BLaER1 treated with 17β-estradiol and CSF1 and Interleukin-3, amounts not matched to agents 10 nM and 100 nM (cell line): ENCODE measurements around the gene ATRNL1.

Source experiments
- H3K27ac ChIP-seq, 11 experiments: shearing (Covaris generic); formaldehyde crosslinking; 2 replicates each; pipeline ENCODE4 v1.8.1; 2022
- H3K27me3 ChIP-seq, 11 experiments: shearing (Covaris generic); formaldehyde crosslinking; 2 replicates each; pipeline ENCODE4 v1.8.1; 2022
- H3K36me3 ChIP-seq, 11 experiments: shearing (Covaris generic); formaldehyde crosslinking; 2 replicates each; pipeline ENCODE4 v1.8.1; 2022
- H3K4me1 ChIP-seq, 10 experiments: shearing (Covaris generic); formaldehyde crosslinking; 2 replicates each; pipeline ENCODE4 v1.8.1; 2022
- H3K4me2 ChIP-seq, 11 experiments: shearing (Covaris generic); formaldehyde crosslinking; 2 replicates each; pipeline ENCODE4 v1.8.1; 2022
- H3K4me3 ChIP-seq, 10 experiments: shearing (Covaris generic); formaldehyde crosslinking; 2 replicates each; pipeline ENCODE4 v1.8.1; 2022
- H3K9ac ChIP-seq, 11 experiments: shearing (Covaris generic); formaldehyde crosslinking; 2 replicates each; pipeline ENCODE4 v1.8.1; 2022
- H3K9me3 ChIP-seq, 11 experiments: shearing (Covaris generic); formaldehyde crosslinking; replicated peaks in 1 of 11; 2 replicates each; pipeline ENCODE4 v1.8.1; 2022
- H4K20me1 ChIP-seq, 11 experiments: shearing (Covaris generic); formaldehyde crosslinking; 2 replicates each; pipeline ENCODE4 v1.8.1; 2022
- Cebpa-rat ChIP-seq, 11 experiments: shearing (Covaris generic); IDR thresholded peaks; 2 replicates each; pipeline ENCODE4 v1.8.1; 2022

Gene ATRNL1

DNA sequence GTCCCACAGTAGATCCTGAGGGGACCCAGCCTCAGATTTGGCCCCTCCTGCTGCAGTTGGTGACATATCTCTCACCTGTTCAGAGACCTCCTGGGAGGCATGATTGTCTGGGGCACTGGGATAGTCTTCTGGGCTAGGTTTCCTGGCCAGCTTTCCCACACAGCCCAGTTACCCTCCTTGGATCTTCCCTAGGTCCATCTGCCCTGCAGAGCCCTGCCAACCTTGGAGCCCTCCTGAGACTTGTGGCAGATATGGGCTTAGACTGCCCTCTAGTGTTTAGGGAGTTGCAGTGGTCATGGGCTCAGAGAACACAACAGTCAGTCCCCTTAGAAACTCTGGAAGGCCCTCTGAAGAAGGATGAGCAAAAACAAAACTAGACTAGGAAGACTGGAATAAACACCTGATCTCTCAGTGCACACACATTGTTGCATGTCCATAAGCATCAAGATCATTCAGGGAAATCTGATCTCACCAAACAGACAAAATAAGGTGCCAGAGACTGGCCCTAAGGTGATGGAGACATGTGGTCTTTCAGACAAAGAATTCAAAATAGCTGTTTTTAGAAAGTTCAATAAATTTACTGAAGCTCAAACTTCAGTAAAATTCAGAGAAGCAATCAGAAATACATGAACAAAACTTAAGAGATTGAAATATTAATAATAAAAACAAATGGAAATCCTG lies 324.6 kb downstream of the ATRNL1 start:
- TF ChIP-seq Cebpa-rat (IDR thresholded peaks at IDR 0.05) = no peak
- no peak overlapping the region for H3K9ac ChIP-seq
- no peak overlapping the region for H3K4me3 ChIP-seq
- H4K20me1 ChIP-seq = no peaks in the 10 kb centered on the region
- no peaks in the 10 kb centered on the region for H3K4me1 ChIP-seq
- peaks cover 0 to 7% (median 0%) of the 10 kb centered on the region in 11 experiments; a peak in 1 of 22 replicates for H3K9me3 ChIP-seq
- H3K27me3 ChIP-seq = no peaks in the 10 kb centered on the region
- H3K27ac ChIP-seq = no peak overlapping the region
- H3K4me2 ChIP-seq = no peak overlapping the region
- H3K36me3 ChIP-seq = no peaks in the 10 kb centered on the region

GRCh38 chr10:115422624-115423023 lies 329.5 kb downstream of the ATRNL1 start:
- no peaks in the 10 kb centered on the region for H4K20me1 ChIP-seq
- H3K4me2 ChIP-seq = no peak overlapping the region
- peaks cover 0 to 7% (median 0%) of the 10 kb centered on the region in 11 experiments; a peak in 1 of 22 replicates for H3K9me3 ChIP-seq
- H3K27ac ChIP-seq = no peak overlapping the region
- no peaks in the 10 kb centered on the region for H3K36me3 ChIP-seq
- no peak overlapping the region for H3K4me3 ChIP-seq
- no peaks in the 10 kb centered on the region for H3K4me1 ChIP-seq
- TF ChIP-seq Cebpa-rat (IDR thresholded peaks at IDR 0.05) = no peak
- no peak overlapping the region for H3K9ac ChIP-seq
- no peaks in the 10 kb centered on the region for H3K27me3 ChIP-seq

GRCh38 chr10:115427611-115428010 lies 334.4 kb downstream of the ATRNL1 start:
- TF ChIP-seq Cebpa-rat (IDR thresholded peaks at IDR 0.05) = no peak
- no peaks in the 10 kb centered on the region for H4K20me1 ChIP-seq

GRCh38 chr10:115432188-115432819 lies 339.1 kb downstream of the ATRNL1 start:
- Histone ChIP-seq H4K20me1 (no peaks in the 10 kb centered on the region), H3K4me3 (no peak overlapping the region), H3K4me1 (no peaks in the 10 kb centered on the region), H3K36me3 (no peaks in the 10 kb centered on the region), H3K9me3 (no peaks in the 10 kb centered on the region), H3K9ac (no peak overlapping the region), H3K27ac (no peak overlapping the region), H3K4me2 (no peak overlapping the region), H3K27me3 (no peaks in the 10 kb centered on the region)
- no peak for TF ChIP-seq Cebpa-rat (IDR thresholded peaks at IDR 0.05)

More at GRCh38 chr10:115427611-115428010, 334.4 kb downstream of the ATRNL1 start:
- Histone ChIP-seq H3K4me2 (no peak overlapping the region), H3K36me3 (no peaks in the 10 kb centered on the region), H3K4me1 (no peaks in the 10 kb centered on the region), H3K9me3 (no peaks in the 10 kb centered on the region), H3K27me3 (no peaks in the 10 kb centered on the region), H3K4me3 (no peak overlapping the region), H3K9ac (no peak overlapping the region), H3K27ac (no peak overlapping the region)

DNA sequence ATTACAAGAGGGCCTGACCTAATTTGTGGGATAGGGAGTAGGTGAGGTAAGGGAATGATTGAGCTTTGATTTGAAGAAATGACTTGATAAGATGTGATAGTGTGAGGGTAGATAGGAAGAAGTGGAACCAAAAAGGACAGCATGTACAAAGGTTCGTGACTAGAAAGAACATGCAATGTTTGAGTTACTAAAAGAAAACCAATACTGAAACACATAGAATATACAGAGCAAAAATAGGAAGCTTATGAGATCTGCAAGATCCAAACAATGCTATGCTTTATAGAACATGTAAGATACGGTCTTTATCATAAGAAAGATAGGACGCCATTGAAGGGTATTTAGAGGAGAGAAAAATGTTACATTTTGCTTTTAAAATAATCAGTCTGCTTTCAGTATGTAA lies 343.8 kb downstream of the ATRNL1 start:
- H3K4me3 ChIP-seq = no peak overlapping the region
- H4K20me1 ChIP-seq = no peaks in the 10 kb centered on the region
- no peak overlapping the region for H3K4me2 ChIP-seq
- no peaks in the 10 kb centered on the region for H3K9me3 ChIP-seq
- no peaks in the 10 kb centered on the region for H3K27me3 ChIP-seq
- no peaks in the 10 kb centered on the region for H3K4me1 ChIP-seq
- no peak for TF ChIP-seq Cebpa-rat (IDR thresholded peaks at IDR 0.05)
- no peaks in the 10 kb centered on the region for H3K36me3 ChIP-seq
- H3K27ac ChIP-seq = no peak overlapping the region
- no peak overlapping the region for H3K9ac ChIP-seq

DNA sequence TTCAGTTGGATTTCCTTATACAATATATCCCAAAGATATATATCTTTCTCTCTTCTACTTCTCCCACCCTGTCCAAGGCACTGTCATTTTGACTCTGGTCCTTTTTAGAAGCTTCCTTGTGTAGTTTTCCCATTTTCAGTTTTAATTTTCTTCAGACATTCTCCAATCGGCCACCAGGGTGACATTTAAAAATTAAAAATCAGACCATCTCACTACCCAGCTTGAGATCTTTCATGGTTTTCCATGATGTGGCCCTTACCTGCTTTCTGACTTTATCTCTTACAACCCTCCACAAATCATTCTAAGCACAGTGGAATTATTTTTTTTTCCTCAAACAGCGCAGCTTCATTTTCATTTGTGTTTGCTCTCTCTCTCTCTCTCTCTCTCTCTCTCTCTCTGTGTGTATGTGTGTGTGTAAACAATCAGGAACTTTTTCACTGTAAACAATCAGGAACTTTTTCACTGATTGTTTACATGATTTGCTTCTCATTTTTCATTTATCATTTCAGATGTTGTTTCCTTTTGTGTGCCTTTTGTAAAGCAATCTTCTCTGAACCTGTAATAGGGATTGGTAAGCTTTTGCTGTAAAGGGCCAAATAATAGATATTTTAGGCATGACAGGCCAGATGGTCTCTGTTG lies 348.9 kb downstream of the ATRNL1 start:
- Histone ChIP-seq H3K36me3 (no peaks in the 10 kb centered on the region), H3K27ac (no peak overlapping the region), H3K9ac (no peak overlapping the region), H3K4me3 (no peak overlapping the region), H3K4me2 (no peak overlapping the region), H3K4me1 (no peaks in the 10 kb centered on the region), H3K27me3 (no peaks in the 10 kb centered on the region), H4K20me1 (no peaks in the 10 kb centered on the region), H3K9me3 (no peaks in the 10 kb centered on the region)
- TF ChIP-seq Cebpa-rat (IDR thresholded peaks at IDR 0.05) = no peak

GRCh38 chr10:115456812-115457211 lies 363.6 kb downstream of the ATRNL1 start:
- TF ChIP-seq Cebpa-rat (IDR thresholded peaks at IDR 0.05) = no peak
- H3K27me3 ChIP-seq = no peaks in the 10 kb centered on the region
- H3K4me3 ChIP-seq = no peak overlapping the region
- no peak overlapping the region for H3K27ac ChIP-seq
- H3K4me1 ChIP-seq = no peaks in the 10 kb centered on the region
- H3K4me2 ChIP-seq = no peak overlapping the region
- peaks cover 9 to 25% (median 16%) of the 10 kb centered on the region in 11 experiments for H3K9me3 ChIP-seq
- H4K20me1 ChIP-seq = no peaks in the 10 kb centered on the region
- no peak overlapping the region for H3K9ac ChIP-seq
- 0 out of 22 replicates have a peak, but pooled peaks cover 0 to 4% (median 0%) of the 10 kb centered on the region in 11 experiments for H3K36me3 ChIP-seq

GRCh38 chr10:115483294-115483693 lies 390.1 kb downstream of the ATRNL1 start:
- Histone ChIP-seq H3K27me3 (no peaks in the 10 kb centered on the region), H3K4me2 (no peak overlapping the region), H3K4me1 (no peaks in the 10 kb centered on the region), H3K9me3 (no peaks in the 10 kb centered on the region), H3K27ac (no peak overlapping the region), H4K20me1 (no peaks in the 10 kb centered on the region), H3K9ac (no peak overlapping the region), H3K4me3 (no peak overlapping the region), H3K36me3 (no peaks in the 10 kb centered on the region)
- TF ChIP-seq Cebpa-rat (IDR thresholded peaks at IDR 0.05) = no peak

DNA sequence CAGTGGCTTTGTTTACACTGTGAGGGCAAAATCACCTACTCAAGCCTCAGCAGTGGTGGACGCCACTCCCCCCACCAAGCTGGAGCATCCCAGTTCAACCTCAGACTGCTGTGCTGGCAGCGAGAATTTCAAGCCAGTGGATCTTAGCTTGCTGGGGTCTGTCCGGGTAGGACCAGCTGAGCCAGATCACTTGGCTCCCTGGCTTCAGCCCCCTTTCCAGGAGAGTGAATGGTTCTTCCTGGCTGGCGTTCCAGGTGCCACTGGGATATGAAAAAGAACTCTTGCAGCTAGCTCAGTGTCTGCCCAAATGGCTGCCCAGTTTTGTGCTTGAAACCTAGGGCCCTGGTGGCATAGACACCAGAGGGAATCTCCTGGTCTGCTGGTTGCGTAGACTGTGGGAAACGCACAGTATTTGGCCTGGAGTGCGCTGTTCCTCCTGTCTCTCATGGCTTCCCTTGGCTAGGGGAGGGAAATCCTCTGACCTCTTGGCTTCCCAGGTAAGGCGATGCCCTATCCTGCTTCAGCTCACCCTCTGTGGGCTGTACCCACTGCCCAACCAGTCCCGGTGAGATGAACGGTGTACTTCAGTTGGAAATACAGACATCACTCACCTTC lies 398.5 kb downstream of the ATRNL1 start:
- no peak for TF ChIP-seq Cebpa-rat (IDR thresholded peaks at IDR 0.05)
- Histone ChIP-seq H3K4me1 (no peaks in the 10 kb centered on the region), H3K4me3 (no peak overlapping the region), H3K9me3 (no peaks in the 10 kb centered on the region), H4K20me1 (no peaks in the 10 kb centered on the region), H3K9ac (no peak overlapping the region), H3K4me2 (no peak overlapping the region), H3K27ac (no peak overlapping the region), H3K36me3 (no peaks in the 10 kb centered on the region), H3K27me3 (no peaks in the 10 kb centered on the region; a peak in 1 of 22 replicates)
